Activated CD4-positive, alpha-beta T cell treated with anti-CD3 and anti-CD28 coated beads, Interleukin-2, amount 10 ng/mL, durations not matched to agents 7 days and 5 days (primary cell): ENCODE results near the gene ADGRL2. TPM values are rescaled to one million over a fixed set of nuclear protein-coding genes. Genes with fewer than 3 reads are reported as not detected.
"Not testable (repeated sequence)": the region's sequence is repeated elsewhere in the genome, so short reads cannot be mapped to it uniquely, and the experiment has no call there.

ENCODE experiments used
- CTCF ChIA-PET: fragments of 350-600 bp; sonication (Branson Sonifier 250); formaldehyde crosslinking; loops from one replicate; lab custom pipeline; 2021; ENCODE audit warnings: antibody characterized with exemption; lab: Charles Lee
- POLR2A ChIA-PET: fragments of 350-600 bp; sonication (Branson Sonifier 250); formaldehyde crosslinking; loops from one replicate; lab custom pipeline; 2021; ENCODE audit warnings: antibody characterized with exemption; lab: Charles Lee
- DNase-seq: peaks from one replicate; pipeline ENCODE4 v3.0.0-alpha.2; 2020
- H3K27ac Mint-ChIP-seq: one replicate; pipeline ENCODE4 v1.8.0; 2021; ENCODE audit warnings: mild to moderate bottlenecking, moderate library complexity, mixed read lengths
- H3K27me3 Mint-ChIP-seq: one replicate; pipeline ENCODE4 v1.8.0; 2021; ENCODE audit warnings: mixed read lengths
- H3K36me3 Mint-ChIP-seq: one replicate; pipeline ENCODE4 v1.8.0; 2021; ENCODE audit warnings: low read depth, mixed read lengths
- H3K4me1 Mint-ChIP-seq: one replicate; pipeline ENCODE4 v1.8.0; 2021; ENCODE audit warnings: mixed read lengths
- H3K4me3 Mint-ChIP-seq: one replicate; pipeline ENCODE4 v1.8.0; 2021; ENCODE audit warnings: mild to moderate bottlenecking, moderate library complexity, mixed read lengths
- H3K9me3 Mint-ChIP-seq: one replicate; pipeline ENCODE4 v1.8.0; 2021; ENCODE audit warnings: mixed read lengths
- total RNA-seq, 2 experiments: library from RNA; stranded (reverse); gene quantifications; one replicate each; pipeline ENCODE4 v1.2.3, GENCODE V29; 2021

The ADGRL2 gene
- total RNA-seq, 2 experiments from 2014 or later = not detected

DNA sequence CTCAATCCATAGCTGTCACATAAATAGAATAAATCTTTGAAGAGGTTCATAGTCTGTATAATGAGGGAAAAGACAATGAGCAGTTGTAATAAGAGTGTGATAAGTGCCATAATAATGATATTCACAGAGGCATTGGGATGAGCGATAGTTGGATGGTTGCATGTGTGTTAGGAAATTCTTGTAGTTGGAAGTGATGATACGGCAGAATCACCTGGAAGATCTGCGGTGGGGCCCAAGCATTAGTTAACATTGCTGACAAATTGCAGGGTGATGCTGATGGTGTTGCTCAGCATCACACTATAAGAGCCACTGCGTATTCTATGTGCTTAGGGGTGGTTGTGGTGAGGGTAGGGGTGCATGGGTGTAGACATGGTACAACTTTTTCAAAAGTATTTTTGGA lies 41.1 kb downstream of the ADGRL2 start:
- Mint-ChIP-seq H3K36me3 (no peaks in the 10 kb centered on the region), H3K4me1 (no peaks in the 10 kb centered on the region), H3K9me3 (no peaks in the 10 kb centered on the region), H3K27ac (no peak overlapping the region), H3K27me3 (no peaks in the 10 kb centered on the region), H3K4me3 (no peak overlapping the region)
- no peak for DNase-seq
- ChIA-PET CTCF (no interaction called here), POLR2A (no interaction called here)

- H3K36me3 Mint-ChIP-seq = no peaks in the 10 kb centered on the region
- no peaks in the 10 kb centered on the region for H3K4me1 Mint-ChIP-seq
- H3K9me3 Mint-ChIP-seq = no peaks in the 10 kb centered on the region
- POLR2A ChIA-PET = no interaction called here
- no peak overlapping the region for H3K4me3 Mint-ChIP-seq
- no peak overlapping the region for H3K27ac Mint-ChIP-seq
- CTCF ChIA-PET = no interaction called here
- H3K27me3 Mint-ChIP-seq = no peaks in the 10 kb centered on the region
- no peak for DNase-seq
Measured at GRCh38 chr1:81844477-81844876, 43.7 kb downstream of the ADGRL2 start.

- Mint-ChIP-seq H3K27ac (no peak overlapping the region), H3K4me3 (no peak overlapping the region), H3K27me3 (no peaks in the 10 kb centered on the region), H3K9me3 (no peaks in the 10 kb centered on the region), H3K4me1 (no peaks in the 10 kb centered on the region), H3K36me3 (no peaks in the 10 kb centered on the region)
- no peak for DNase-seq
- ChIA-PET POLR2A (no interaction called here), CTCF (no interaction called here)
Measured at GRCh38 chr1:81846630-81847029, 45.9 kb downstream of the ADGRL2 start.

- POLR2A ChIA-PET = no interaction called here
- no peaks in the 10 kb centered on the region for H3K4me1 Mint-ChIP-seq
- no peaks in the 10 kb centered on the region for H3K27me3 Mint-ChIP-seq
Measured at GRCh38 chr1:81847063-81847462, 46.3 kb downstream of the ADGRL2 start.

GRCh38 chr1:81848880-81849682 lies 48.3 kb downstream of the ADGRL2 start:
- no peaks in the 10 kb centered on the region for H3K9me3 Mint-ChIP-seq
- H3K4me3 Mint-ChIP-seq = no peak overlapping the region
- H3K36me3 Mint-ChIP-seq = no peaks in the 10 kb centered on the region
- POLR2A ChIA-PET = no interaction called here
- CTCF ChIA-PET = no interaction called here
- no peak overlapping the region for H3K27ac Mint-ChIP-seq
- DNase-seq = no peak
- H3K4me1 Mint-ChIP-seq = no peaks in the 10 kb centered on the region
- H3K27me3 Mint-ChIP-seq = no peaks in the 10 kb centered on the region

More at GRCh38 chr1:81847063-81847462, 46.3 kb downstream of the ADGRL2 start:
- no peak overlapping the region for H3K27ac Mint-ChIP-seq
- no peaks in the 10 kb centered on the region for H3K36me3 Mint-ChIP-seq
- CTCF ChIA-PET = no interaction called here
- no peak overlapping the region for H3K4me3 Mint-ChIP-seq
- H3K9me3 Mint-ChIP-seq = no peaks in the 10 kb centered on the region
- DNase-seq = no peak

DNA sequence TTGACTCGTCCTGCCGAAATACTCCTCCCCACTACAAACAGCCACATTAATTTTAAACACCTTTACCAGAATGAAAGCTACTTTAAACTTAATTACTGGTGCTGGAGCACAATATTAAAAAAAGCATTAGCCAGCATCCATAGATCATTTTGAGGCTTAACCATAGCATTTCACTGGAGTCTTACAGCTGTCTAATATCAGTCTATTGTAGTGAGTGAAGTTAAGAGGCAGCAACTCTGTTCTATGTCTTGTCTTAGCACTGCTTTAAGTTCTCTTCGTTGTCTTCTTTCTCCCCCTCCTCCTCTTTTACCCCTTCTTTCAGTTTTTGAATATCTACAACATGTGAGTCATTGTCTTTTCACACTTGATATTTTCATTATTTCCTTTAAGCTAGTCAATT lies 49.3 kb downstream of the ADGRL2 start:
- H3K4me1 Mint-ChIP-seq = no peaks in the 10 kb centered on the region
- no peaks in the 10 kb centered on the region for H3K27me3 Mint-ChIP-seq
- no peaks in the 10 kb centered on the region for H3K9me3 Mint-ChIP-seq
- H3K4me3 Mint-ChIP-seq = no peak overlapping the region
- CTCF ChIA-PET = no interaction called here
- H3K36me3 Mint-ChIP-seq = no peaks in the 10 kb centered on the region
- DNase-seq = no peak
- H3K27ac Mint-ChIP-seq = no peak overlapping the region
- POLR2A ChIA-PET = no interaction called here

- no peaks in the 10 kb centered on the region for H3K27me3 Mint-ChIP-seq
- H3K36me3 Mint-ChIP-seq = no peaks in the 10 kb centered on the region
- no peak overlapping the region for H3K4me3 Mint-ChIP-seq
- H3K4me1 Mint-ChIP-seq = no peaks in the 10 kb centered on the region
- no peak for DNase-seq
- H3K9me3 Mint-ChIP-seq = no peaks in the 10 kb centered on the region
- ChIA-PET CTCF (no interaction called here), POLR2A (no interaction called here)
- no peak overlapping the region for H3K27ac Mint-ChIP-seq
Measured at GRCh38 chr1:81850495-81850894, 49.8 kb downstream of the ADGRL2 start.

- H3K4me3 Mint-ChIP-seq = no peak overlapping the region
- DNase-seq = no peak
- H3K27ac Mint-ChIP-seq = no peak overlapping the region
- H3K9me3 Mint-ChIP-seq = no peaks in the 10 kb centered on the region
- POLR2A ChIA-PET = no interaction called here
- H3K36me3 Mint-ChIP-seq = no peaks in the 10 kb centered on the region
- H3K27me3 Mint-ChIP-seq = no peaks in the 10 kb centered on the region
- CTCF ChIA-PET = no interaction called here
- no peaks in the 10 kb centered on the region for H3K4me1 Mint-ChIP-seq
Measured at GRCh38 chr1:81851217-81851616, 50.5 kb downstream of the ADGRL2 start.

DNA sequence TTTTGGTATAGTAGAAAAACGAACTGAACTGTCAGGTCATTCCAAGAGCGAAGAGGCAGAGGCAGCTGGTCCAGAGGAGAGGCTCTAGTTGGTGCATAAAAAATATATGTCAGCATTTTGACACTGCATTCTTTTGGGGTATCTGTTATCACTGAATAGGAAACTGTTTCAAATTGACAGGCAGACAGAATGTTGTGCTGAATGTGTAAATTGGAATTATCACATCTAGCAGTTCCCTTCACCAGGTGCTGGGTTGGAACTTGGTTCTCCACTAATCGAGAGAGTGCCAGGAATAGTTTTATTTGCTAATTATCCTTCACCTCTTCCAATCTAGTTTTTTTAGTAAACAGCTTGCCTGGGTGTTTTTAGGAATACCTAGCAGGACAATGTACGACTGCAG lies 52.2 kb downstream of the ADGRL2 start:
- no peaks in the 10 kb centered on the region for H3K36me3 Mint-ChIP-seq
- CTCF ChIA-PET = no interaction called here
- H3K4me1 Mint-ChIP-seq = no peaks in the 10 kb centered on the region
- no peak for DNase-seq
- POLR2A ChIA-PET = no interaction called here
- H3K27ac Mint-ChIP-seq = no peak overlapping the region
- no peaks in the 10 kb centered on the region for H3K9me3 Mint-ChIP-seq
- no peaks in the 10 kb centered on the region for H3K27me3 Mint-ChIP-seq
- no peak overlapping the region for H3K4me3 Mint-ChIP-seq

DNA sequence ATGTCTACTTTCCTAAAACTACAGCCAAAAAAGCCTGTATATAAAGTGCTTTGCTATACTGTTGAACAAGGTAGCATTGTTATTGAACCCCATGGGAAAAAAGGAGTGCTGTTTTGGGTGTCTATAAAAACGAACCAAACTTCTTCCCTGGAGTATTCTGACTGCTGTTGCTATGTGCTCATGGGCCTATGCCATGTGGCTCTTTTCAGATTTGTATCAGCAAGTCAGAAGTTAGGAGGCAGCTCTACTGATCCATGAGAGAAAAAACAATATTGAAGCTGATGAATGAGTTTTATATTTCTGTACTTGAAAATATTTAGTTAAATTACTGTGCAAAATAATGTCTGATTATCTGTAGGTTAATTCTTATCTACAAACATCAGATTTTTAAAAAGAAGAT lies 66.5 kb downstream of the ADGRL2 start:
- ChIA-PET CTCF (no interaction called here), POLR2A (no interaction called here)
- Mint-ChIP-seq H3K9me3 (peaks cover 3% of the 10 kb centered on the region), H3K4me1 (no peaks in the 10 kb centered on the region), H3K4me3 (no peak overlapping the region), H3K36me3 (no peaks in the 10 kb centered on the region), H3K27me3 (no peaks in the 10 kb centered on the region), H3K27ac (no peak overlapping the region)
- DNase-seq = no peak

DNA sequence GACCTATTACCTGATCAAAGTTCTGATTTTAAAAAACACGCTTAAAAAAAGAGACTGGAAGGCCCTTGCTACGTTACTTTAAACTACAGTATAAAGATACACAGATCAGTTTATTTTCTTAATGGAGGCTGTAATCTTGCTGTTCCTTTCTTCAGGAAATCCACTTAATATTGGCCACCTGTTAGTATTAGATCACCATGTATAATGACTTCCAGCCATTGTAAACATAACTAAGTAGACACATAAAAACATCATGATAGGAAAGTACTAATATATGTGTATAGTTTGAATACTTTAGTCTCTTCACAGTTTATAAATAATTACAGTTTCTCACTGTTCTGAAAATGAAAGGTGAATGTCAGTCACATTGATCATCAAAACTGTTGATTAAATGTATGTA lies 68.6 kb downstream of the ADGRL2 start:
- CTCF ChIA-PET = no interaction called here
- Mint-ChIP-seq H3K27ac (no peak overlapping the region), H3K36me3 (no peaks in the 10 kb centered on the region), H3K27me3 (no peaks in the 10 kb centered on the region), H3K4me1 (no peaks in the 10 kb centered on the region), H3K9me3 (peaks cover 3% of the 10 kb centered on the region), H3K4me3 (no peak overlapping the region)
- no peak for DNase-seq
- POLR2A ChIA-PET = no interaction called here

- DNase-seq, H3K9me3 Mint-ChIP-seq, H3K27me3 Mint-ChIP-seq, H3K4me3 Mint-ChIP-seq, POLR2A ChIA-PET, H3K36me3 Mint-ChIP-seq, H3K27ac Mint-ChIP-seq, CTCF ChIA-PET, H3K4me1 Mint-ChIP-seq: not testable (repeated sequence)
Measured at GRCh38 chr1:81871091-81871490, 70.4 kb downstream of the ADGRL2 start.

DNA sequence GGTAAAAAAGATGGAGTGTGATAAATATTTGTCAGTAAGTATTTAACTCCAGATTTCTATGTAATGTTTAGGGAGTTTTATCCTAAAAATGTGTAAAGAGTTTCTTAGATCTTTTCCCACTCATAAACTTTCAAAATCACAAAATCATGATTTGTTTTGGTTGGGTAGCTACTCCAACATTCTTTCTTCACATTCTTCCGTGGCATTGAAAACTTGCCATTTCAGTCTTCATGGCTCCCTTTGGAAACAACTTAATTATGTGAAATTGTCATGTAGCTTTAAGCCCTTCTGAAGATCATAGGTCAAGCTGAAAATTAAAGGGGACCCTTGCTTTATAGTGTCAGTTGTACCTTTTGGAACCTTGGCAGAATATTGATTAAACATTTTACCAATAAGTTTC lies 73.2 kb downstream of the ADGRL2 start:
- no peaks in the 10 kb centered on the region for H3K4me1 Mint-ChIP-seq
- ChIA-PET POLR2A (no interaction called here), CTCF (interaction anchor here (0.7 kb wide), 1 partner anchor 316 kb away, joined by 4 read pairs; no protein-coding TSS in a partner anchor)
- H3K27me3 Mint-ChIP-seq = no peaks in the 10 kb centered on the region
- H3K27ac Mint-ChIP-seq = no peak overlapping the region
- peaks cover 3% of the 10 kb centered on the region for H3K9me3 Mint-ChIP-seq
- no peaks in the 10 kb centered on the region for H3K36me3 Mint-ChIP-seq
- H3K4me3 Mint-ChIP-seq = no peak overlapping the region
- DNase-seq = no peak

DNA sequence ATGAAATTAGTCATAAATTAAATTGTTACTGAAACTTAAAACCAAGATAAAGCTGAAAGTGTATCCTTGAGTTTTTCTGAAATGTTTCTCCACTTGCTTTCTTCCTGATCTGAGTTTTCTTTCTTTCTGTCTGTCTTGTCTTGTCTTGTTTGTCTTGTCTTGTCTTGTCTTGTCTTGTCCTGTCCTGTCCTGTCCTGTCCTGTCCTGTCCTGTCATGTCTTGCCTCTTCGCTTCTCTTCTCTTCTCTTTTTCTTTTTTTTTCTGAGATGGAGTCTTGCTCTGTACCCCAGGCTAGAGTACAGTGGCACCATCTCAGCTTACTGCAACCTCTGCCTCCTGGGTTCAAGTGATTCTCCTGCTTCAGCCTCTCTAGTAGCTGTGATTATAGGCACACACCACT lies 73.7 kb downstream of the ADGRL2 start:
- CTCF ChIA-PET = no interaction called here
- Mint-ChIP-seq H3K9me3 (peaks cover 3% of the 10 kb centered on the region), H3K27me3 (no peaks in the 10 kb centered on the region), H3K4me1 (no peaks in the 10 kb centered on the region), H3K4me3 (no peak overlapping the region), H3K36me3 (no peaks in the 10 kb centered on the region), H3K27ac (no peak overlapping the region)
- DNase-seq = no peak
- POLR2A ChIA-PET = no interaction called here
